Upper lobe of left lung (tissue), 6 donors: ENCODE results near the gene KNDC1. TPM values are rescaled to one million over a fixed set of nuclear protein-coding genes. Genes with fewer than 3 reads are reported as not detected.
A peak's percentile ranks its signal among the peaks of the same experiment; 100 is the strongest.
"Not testable (repeated sequence)": the region's sequence is repeated elsewhere in the genome, so short reads cannot be mapped to it uniquely, and the experiment has no call there.

Experiments used
- ATAC-seq, 2 donors: fragments of 200-7000 bp; cut with Tn5 transposase; one replicate each; pipeline ENCODE4 v1.9.1; 2022; ENCODE audit warnings: mild to moderate bottlenecking in 2 of 2, moderate library complexity in 2 of 2; ENCODE audit not compliant: low FRiP score in 2 of 2
- DNase-seq, 2 donors: peaks; one replicate each; pipeline ENCODE4 v3.0.0-alpha.2; 2019 to 2020
- H3K27ac ChIP-seq, 4 donors: fragments of 200-600 bp; sonication (generic); one replicate each; pipeline ENCODE4 v1.5.1; 2016 to 2019
- H3K27me3 ChIP-seq, 4 donors: fragments of 200-600 bp; sonication (generic); one replicate each; pipeline ENCODE4 v1.5.1; 2017 to 2019
- H3K36me3 ChIP-seq, 4 donors: fragments of 200-600 bp; sonication (generic); one replicate each; pipeline ENCODE4 v1.5.1; 2016 to 2019
- H3K4me1 ChIP-seq, 4 donors: fragments of 200-600 bp; sonication (generic); one replicate each; pipeline ENCODE4 v1.5.1; 2018 to 2019
- H3K4me3 ChIP-seq, 4 donors: fragments of 200-600 bp; sonication (generic); one replicate each; pipeline ENCODE4 v1.5.1; 2017 to 2019; ENCODE audit warnings: mild to moderate bottlenecking in 2 of 4, moderate library complexity in 1 of 4
- H3K9me3 ChIP-seq, 4 donors: fragments of 200-600 bp; sonication (generic); one replicate each; pipeline ENCODE4 v1.5.1; 2018 to 2019
- EP300 ChIP-seq, 4 donors: sonication (generic); formaldehyde crosslinking; IDR thresholded peaks; one replicate each; pipeline ENCODE4 v1.5.1; 2017; ENCODE audit warnings: antibody characterized with exemption in 4 of 4, control low read depth in 2 of 4
- POLR2A ChIP-seq, 4 donors: fragments of 450-650 bp; IDR thresholded peaks; one replicate each; pipeline ENCODE4 v1.5.1; 2016 to 2017; ENCODE audit warnings: antibody characterized with exemption in 4 of 4, mild to moderate bottlenecking in 2 of 4
- POLR2AphosphoS5 ChIP-seq, 2 donors: sonication (generic); formaldehyde crosslinking; IDR thresholded peaks; one replicate each; pipeline ENCODE4 v1.5.1; 2017; ENCODE audit warnings: antibody characterized with exemption in 2 of 2
- WGBS, 2 donors: methylation state at CpG; one replicate each; pipeline ENCODE4 v1.1.5; 2017 to 2018; 5-methylcytosine and 5-hydroxymethylcytosine counted together
- total RNA-seq, 6 donors: library from RNA; depleted of rRNA in 4 of 6; stranded (reverse); fragments of >200 nt in 4 of 6; gene quantifications; one replicate each; pipeline versions ENCODE4 v1.1.0 to v1.2.1, GENCODE V29; 2016 to 2021
- TF ChIP-seq, protein P1 (sequence below), 6 experiments: fragments of 450-650 bp in 4 of 6; fragments of 200-600 bp in 2 of 6; sonication (generic) in 2 of 6; IDR thresholded peaks; one replicate each; pipeline ENCODE4 v1.5.1; 2016 to 2019; ENCODE audit warnings: antibody characterized with exemption in 6 of 6
- donor health status: DM: no; HTN: no; CAD: no; lungs with moderate emphysema.
- donor health status: DM: no; HTN: yes; CAD: no; lungs with severe emphysema.

KNDC1 gene, protein sequence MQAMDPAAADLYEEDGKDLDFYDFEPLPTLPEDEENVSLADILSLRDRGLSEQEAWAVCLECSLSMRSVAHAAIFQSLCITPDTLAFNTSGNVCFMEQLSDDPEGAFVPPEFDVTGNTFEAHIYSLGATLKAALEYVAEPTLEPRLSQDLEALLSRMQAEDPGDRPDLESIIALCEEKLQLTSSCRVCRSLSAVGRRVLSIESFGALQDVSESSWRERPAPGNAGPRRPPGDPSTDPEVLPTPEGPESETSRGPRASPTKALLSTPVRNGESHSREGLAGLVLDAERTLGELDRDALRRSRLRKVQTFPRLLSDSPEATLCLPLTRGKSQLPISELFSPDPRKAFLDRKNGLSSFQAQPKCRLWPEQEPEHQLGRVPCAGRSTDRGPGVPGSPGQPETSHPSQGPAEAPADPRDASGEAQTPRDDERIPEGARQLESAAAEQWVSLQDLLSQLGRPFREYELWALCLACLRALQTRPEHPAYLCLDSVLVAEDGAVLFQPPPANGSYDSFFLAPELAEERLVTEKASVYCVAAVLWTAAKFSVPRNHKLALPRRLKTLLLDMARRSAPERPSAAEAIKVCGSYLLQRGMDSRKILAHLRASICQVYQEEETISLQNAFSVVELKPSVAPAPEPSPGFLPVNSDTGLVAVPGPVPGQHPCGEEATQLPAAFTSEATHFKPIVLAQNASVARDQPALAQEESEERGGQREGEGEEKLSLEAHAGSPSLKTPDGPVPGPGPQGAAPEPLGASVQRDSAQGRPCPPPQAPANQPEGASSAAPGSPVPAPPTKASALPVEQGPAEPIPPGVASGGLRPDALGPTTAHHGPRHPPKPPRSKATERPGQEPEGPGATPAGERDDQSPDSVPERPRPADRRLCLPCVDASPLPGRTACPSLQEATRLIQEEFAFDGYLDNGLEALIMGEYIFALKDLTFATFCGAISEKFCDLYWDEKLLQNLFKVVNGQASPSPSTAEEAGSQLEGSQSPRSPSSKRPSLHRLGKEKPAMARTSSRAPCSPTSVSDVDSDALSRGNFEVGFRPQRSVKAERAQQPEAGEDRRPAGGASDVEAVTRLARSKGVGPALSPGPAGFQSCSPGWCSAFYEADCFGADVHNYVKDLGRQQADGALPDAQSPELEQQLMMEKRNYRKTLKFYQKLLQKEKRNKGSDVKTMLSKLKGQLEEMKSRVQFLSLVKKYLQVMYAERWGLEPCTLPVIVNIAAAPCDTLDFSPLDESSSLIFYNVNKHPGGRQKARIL (N-terminal part only)
- 10 to 100 TPM in 4 of 6 donors, 1 to 10 TPM in 2; 7.1 to 30.3 (median 15.5) TPM for total RNA-seq

DNA sequence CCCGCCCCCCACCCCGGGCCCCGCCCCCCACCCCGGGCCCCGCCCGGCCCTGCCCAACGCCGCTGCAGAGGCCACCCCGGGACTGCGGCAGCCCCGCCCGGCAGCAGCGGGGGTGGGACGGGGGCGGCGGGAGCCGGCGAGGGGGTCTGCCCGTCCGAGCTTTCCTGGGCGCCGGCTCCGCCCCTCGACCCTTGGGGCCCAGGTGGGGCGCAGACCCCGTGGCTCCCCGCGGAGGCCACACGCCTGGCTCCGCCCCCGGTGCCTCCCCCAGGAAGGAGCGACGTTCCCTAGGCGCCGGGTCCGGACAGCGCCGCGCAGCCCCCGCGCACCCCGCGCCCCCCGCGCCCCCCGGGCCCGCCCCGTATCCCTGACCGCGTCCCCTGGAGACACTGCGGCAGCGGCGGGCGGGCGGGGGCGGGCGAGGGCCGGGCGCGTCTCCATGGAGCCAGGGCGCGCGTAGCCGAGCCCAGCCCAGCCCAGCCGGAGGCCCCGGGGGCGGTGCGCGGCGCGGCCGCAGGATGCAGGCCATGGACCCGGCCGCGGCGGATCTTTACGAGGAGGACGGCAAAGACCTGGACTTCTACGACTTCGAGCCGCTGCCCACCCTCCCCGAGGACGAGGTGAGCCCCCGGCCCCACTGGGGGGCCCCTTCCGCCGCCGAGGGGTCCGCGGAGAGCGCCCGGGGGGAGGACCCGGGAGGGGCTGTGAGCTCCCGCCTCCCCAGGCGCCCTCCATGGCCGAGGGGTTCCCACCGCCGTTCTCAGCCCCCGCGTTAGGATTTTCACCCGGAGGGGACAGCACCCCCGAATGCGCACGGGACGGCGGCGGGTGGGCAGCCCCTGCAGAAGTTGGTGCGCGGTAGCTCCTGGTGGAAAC lies at the start of gene KNDC1:
Gene KNDC1, plus strand, starts transcription at position 270 of the 876 bp plus-strand sequence. Its CDS starts 249 bp downstream, at position 519.
- Histone ChIP-seq H3K4me3 (peak within 1 kb of the TSS in 3 of 4 donors; percentile 58 to 65 (median 60)), H3K27ac (peak within 1 kb of the TSS in 3 of 4 donors; percentile 12 to 67 (median 34)), H3K4me1 (peaks cover 7 to 32% (median 19%) of the 10 kb centered on the region in 4 donors), H3K9me3 (no peaks in the 10 kb centered on the region), H3K27me3 (peaks cover 0 to 20% (median 9%) of the 10 kb centered on the region in 4 donors), H3K36me3 (no peaks in the 10 kb centered on the region)
- ATAC-seq (peak in 1 of 2 donors; percentile 25), DNase-seq (peak; percentile 58 to 85)
- WGBS, 2 donors, result 1% methylated on average over 18 of the region's 108 CpGs; no CpG with 5 or more reads in 1 of the 2 donors
- TF ChIP-seq EP300 (IDR thresholded peaks at IDR 0.05), result no peak
- TF ChIP-seq POLR2AphosphoS5 (IDR thresholded peaks at IDR 0.05), result no peak
- TF ChIP-seq POLR2A (IDR thresholded peaks at IDR 0.05), result peak in 1 of 4 donors; percentile 5
- TF ChIP-seq, protein P1, sequence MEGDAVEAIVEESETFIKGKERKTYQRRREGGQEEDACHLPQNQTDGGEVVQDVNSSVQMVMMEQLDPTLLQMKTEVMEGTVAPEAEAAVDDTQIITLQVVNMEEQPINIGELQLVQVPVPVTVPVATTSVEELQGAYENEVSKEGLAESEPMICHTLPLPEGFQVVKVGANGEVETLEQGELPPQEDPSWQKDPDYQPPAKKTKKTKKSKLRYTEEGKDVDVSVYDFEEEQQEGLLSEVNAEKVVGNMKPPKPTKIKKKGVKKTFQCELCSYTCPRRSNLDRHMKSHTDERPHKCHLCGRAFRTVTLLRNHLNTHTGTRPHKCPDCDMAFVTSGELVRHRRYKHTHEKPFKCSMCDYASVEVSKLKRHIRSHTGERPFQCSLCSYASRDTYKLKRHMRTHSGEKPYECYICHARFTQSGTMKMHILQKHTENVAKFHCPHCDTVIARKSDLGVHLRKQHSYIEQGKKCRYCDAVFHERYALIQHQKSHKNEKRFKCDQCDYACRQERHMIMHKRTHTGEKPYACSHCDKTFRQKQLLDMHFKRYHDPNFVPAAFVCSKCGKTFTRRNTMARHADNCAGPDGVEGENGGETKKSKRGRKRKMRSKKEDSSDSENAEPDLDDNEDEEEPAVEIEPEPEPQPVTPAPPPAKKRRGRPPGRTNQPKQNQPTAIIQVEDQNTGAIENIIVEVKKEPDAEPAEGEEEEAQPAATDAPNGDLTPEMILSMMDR (IDR thresholded peaks at IDR 0.05), result no peak

DNA sequence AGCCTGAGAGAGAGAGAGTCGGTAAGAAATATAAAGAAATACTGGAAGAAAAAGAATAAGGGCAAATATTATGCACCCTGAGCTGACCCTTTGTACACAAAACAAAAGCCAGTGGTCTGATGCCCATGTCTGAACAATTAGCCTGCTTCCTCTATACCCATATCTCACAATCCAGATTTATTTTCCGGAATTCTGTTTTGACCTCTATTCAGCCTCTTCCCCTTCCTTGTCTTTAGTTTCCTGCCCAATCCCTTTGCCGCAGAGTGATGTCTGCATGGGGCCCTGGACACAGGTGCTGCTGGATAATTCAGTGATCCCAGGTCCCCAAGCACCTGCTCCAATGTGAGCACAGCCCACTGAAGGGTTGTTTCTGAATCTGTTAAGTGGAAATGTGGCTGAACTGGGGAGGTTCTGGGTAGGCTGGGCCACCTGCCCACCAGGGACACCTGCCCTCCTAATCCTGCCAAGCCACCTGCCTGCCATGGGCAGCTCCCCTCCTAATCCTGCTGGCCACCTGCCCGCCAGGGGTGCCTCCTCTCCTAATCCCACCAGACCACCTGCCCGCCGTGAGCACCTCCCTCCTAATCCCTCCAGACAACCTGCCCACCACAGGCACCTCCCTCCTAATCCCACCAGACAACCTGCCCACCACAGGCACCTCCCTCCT lies 49.3 kb upstream of the KNDC1 start:
- ATAC-seq (no peak), DNase-seq (peak in 1 of 2 donors; percentile 24)
- Histone ChIP-seq H3K27ac (no peak overlapping the region), H3K36me3 (no peaks in the 10 kb centered on the region), H3K9me3 (peaks cover 5 to 25% (median 18%) of the 10 kb centered on the region in 4 donors), H3K27me3 (no peaks in the 10 kb centered on the region), H3K4me3 (no peak overlapping the region), H3K4me1 (peaks cover 0 to 7% (median 1%) of the 10 kb centered on the region in 4 donors)
- TF ChIP-seq EP300 (IDR thresholded peaks at IDR 0.05), result no peak
- TF ChIP-seq POLR2AphosphoS5 (IDR thresholded peaks at IDR 0.05), result no peak
- TF ChIP-seq POLR2A (IDR thresholded peaks at IDR 0.05), result no peak
- TF ChIP-seq, protein P1 (IDR thresholded peaks at IDR 0.05), result no peak
- WGBS, 2 donors, result 49 to 61% methylated on average over 5 to 6 of the region's 6 CpGs

DNA sequence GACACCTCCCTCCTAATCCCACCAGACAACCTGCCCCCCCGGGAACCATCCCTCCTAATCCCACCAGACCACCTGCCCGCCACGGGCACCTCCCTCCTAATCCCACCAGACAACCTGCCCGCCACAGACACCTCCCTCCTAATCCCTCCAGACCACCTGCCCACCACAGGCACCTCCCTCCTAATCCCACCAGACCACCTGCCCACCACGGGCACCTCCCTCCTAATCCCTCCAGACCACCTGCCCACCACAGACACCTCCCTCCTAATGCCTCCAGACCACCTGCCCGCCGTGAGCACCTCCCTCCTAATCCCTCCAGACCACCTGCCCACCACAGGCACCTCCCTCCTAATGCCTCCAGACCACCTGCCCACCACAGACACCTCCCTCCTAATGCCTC lies 48.4 kb upstream of the KNDC1 start:
- H3K36me3 ChIP-seq, ATAC-seq, H3K4me3 ChIP-seq, H3K27ac ChIP-seq, H3K27me3 ChIP-seq, H3K4me1 ChIP-seq: not testable (repeated sequence)
- H3K9me3 ChIP-seq, result peaks cover 5 to 23% (median 17%) of the 10 kb centered on the region in 4 donors
- peak in 1 of 2 donors; percentile 83 for DNase-seq
- WGBS, 2 donors, result 27 to 40% methylated on average over 1 to 6 of the region's 7 CpGs

DNA sequence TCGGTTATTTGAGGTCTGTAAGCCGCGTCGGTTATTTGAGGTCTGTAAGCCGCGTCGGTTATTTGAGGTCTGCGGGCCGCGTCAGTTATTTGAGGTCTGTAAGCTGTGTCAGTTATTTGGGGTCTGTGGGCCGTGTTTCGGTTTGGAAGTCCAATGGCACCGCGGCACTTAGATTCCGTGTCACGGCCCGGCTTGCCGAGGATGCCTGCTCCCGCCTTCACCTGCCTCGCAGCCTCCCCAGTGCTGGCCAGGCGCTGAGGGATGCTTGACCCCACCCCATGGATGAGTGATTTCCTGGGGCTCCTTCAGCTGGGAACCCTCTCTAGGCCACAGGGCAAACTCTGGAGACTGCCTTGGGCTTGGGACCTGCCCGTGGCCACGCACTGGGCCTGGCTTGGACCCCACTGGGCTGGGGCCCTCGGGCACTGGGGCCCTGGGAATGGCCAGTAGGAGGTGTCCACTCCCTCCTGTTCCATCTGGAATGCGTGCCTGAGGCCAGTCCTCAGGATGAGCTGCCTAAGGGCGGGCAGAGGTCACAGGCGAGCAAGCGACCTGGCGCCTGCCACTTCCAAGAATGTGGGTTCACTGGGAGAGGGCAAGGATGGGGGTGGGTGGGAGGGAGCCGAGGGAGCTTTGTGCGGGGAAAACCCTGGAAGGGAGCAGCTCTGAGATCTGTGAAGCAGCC lies 46.7 kb upstream of the KNDC1 start:
- Histone ChIP-seq H3K27me3 (no peaks in the 10 kb centered on the region), H3K36me3 (no peaks in the 10 kb centered on the region), H3K4me1 (peaks cover 0 to 7% (median 1%) of the 10 kb centered on the region in 4 donors), H3K27ac (no peak overlapping the region), H3K4me3 (no peak overlapping the region), H3K9me3 (peaks cover 0 to 7% (median 5%) of the 10 kb centered on the region in 4 donors)
- TF ChIP-seq EP300 (IDR thresholded peaks at IDR 0.05) (no peak), POLR2A (IDR thresholded peaks at IDR 0.05) (no peak), POLR2AphosphoS5 (IDR thresholded peaks at IDR 0.05) (no peak)
- TF ChIP-seq, protein P1 (IDR thresholded peaks at IDR 0.05), result no peak
- ATAC-seq (no peak), DNase-seq (peak in 1 of 2 donors; percentile 72)
- WGBS, 2 donors, result 90 to 92% methylated on average over 27 to 31 of the region's 31 CpGs
